Measurements from ENCODE around the gene COQ6.
"Not testable (repeated sequence)": the region's sequence is repeated elsewhere in the genome, so short reads cannot be mapped to it uniquely, and the experiment has no call there.

Gene COQ6

GRCh38 chr14:73988656-73989055, 38.6 kb downstream of the COQ6 start:
- DNase-seq = not testable (repeated sequence)

- DNase-seq = no peak
These were observed 41.0 kb downstream of the COQ6 start for GRCh38 chr14:73991092-73991491.

- DNase-seq = not testable (repeated sequence)
These were observed 44.8 kb downstream of the COQ6 start for GRCh38 chr14:73994926-73995325.

- no peak for DNase-seq
These were observed 45.9 kb downstream of the COQ6 start for GRCh38 chr14:73995977-73996378.

GRCh38 chr14:73996731-73997107, 46.6 kb downstream of the COQ6 start:
- DNase-seq = no peak

- DNase-seq = no peak
These were observed 47.2 kb downstream of the COQ6 start for GRCh38 chr14:73997108-73997943.

GRCh38 chr14:73997944-73998447, 47.9 kb downstream of the COQ6 start:
- no peak for DNase-seq

GRCh38 chr14:73998726-73999125, 48.6 kb downstream of the COQ6 start:
- no peak for DNase-seq

- DNase-seq = not testable (repeated sequence)
These were observed 55.6 kb downstream of the COQ6 start for GRCh38 chr14:74005664-74006063.

- no peak for DNase-seq
These were observed 58.9 kb downstream of the COQ6 start for GRCh38 chr14:74008843-74009499.
